Midbrain (tissue), 1 donor: ENCODE measurements around the gene CD7.

Experiments
- DNase-seq: peaks from one replicate; lab custom pipeline; 2025; lab: John Stamatoyannopoulos, UW

Gene CD7

DNA sequence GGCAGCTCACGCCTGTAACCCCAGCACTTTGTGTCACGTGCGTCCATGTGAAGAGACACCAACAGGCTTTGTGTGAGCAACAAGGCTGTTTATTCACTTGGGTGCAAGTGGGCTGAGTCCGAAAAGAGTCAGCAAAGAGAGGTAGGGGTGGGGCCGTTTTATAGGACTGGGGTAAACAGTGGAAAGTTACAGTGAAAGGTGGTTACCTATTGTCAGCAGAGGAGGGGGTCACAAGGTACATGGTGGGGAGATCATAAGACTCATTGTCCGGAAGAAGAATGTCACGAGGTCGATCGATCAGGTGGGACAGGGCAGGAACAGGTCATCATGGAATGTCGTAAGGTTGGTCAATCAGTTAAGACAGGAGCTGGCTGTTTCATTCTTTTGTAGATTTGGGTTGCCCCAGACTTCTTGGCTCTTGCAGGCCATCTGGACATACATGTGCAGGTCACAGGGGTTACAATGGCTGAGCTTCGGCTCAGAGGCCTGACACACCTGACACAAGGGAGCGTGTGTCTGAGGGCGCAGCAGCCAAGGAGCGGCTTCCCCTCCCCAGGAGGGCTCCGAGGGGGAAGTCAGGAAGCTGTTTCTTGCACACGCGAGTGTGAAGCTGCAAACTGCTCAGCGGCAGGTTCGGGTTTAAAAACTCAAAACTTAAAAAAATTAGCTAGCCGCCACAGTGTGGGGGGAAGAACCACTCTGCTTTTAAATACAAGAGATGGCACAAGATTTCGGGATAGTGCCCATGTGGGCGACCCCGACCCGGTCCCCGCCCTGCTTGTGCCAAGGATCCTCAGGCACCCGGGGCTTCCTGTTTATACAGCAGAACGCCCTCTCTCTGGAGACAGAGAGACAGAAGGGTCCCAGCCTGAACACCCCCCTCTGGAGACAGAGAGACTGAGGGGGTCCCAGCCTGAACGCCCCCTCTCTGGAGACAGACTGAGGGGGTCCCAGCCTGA is 29.2 kb upstream of the CD7 start:
- DNase-seq: no peak

GRCh38 chr17:82345151-82345976 is 28.0 kb upstream of the CD7 start:
- DNase-seq: no peak

GRCh38 chr17:82344175-82344907 is 26.9 kb upstream of the CD7 start:
- DNase-seq: no peak

- no peak for DNase-seq
Measured at GRCh38 chr17:82343560-82343959, 26.2 kb upstream of the CD7 start.

DNA sequence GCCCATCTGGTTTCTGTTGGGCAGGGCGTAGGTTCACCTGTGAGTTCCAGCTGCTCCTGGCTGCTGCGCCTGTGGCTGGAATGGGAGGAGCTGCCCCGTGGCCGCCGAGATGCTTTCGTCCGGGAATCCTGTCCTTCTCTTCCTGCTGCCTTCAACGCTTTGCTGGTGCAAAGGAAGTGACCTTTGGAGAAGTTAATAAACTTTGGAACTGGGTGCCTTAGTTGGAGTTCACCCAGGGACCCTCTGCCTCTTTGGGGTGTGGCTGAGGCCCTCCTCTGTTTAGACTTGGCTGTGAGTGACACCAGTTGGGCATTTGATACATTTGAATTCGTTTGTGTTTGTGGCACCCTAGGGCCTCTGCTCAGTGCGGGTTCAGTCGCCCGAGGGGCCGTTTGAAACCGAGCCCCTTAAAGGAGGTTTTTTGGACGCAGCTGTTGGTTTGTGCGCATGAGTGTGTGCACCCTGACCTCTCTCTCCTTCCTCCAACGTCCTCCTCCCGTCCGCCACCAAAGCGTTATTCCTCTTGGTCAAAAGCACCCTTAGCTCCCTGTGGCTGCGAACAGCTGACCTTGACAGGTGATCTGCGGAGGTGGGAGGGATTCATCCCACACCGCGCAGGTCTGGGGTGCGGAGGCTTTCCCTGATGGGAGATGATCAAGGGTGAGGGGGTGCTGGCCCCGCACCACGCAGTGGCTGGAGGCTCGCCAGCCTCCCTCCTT is 25.1 kb upstream of the CD7 start:
- DNase-seq: no peak

DNA sequence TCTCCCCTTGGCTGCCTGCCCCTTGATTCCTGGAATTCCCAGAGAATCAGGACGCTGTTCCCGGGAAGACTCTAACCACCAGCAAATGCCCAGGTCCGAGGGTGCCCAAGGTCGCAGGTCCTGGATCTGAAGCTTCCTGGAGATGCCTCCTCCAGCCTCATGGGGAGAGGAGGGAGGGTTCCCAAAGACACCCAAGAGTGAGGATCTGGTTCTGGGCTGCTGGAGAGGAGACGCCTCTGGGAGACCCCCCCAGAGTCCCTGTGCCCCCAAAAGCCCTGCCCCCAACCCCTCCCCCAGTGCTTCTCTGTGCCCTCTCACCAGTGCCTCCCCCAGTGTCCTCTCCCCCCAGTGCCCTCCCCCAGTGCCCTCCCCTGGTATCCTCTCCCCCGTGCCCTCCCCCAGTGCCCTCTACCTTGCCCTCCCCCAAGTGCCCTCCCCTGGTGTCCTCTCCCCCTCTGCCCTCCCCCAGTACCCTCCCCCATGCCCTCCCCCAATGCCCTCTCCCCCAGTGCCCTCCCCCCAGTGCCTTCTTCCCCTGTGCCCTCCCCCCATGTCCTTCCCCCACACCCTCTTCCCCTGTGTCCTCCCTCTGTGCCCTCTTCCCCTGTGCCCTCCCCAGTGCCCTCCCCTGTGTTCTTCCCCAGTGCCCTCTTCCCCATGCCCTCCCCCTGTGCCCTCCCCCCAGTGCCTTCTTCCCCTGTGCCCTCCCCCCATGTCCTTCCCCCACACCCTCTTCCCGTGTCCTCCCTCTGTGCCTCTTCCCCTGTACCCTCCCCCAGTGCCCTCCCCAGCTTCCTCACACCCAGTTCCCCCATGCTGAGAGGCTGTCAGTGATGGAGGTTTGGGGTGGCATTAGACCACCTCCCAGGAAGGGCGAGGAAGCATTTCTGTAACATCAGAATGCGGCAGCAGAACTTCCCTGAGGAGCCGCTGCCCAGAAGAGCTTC is 22.5 kb upstream of the CD7 start:
- no peak for DNase-seq

GRCh38 chr17:82338858-82339633 is 21.6 kb upstream of the CD7 start:
- DNase-seq: no peak

DNA sequence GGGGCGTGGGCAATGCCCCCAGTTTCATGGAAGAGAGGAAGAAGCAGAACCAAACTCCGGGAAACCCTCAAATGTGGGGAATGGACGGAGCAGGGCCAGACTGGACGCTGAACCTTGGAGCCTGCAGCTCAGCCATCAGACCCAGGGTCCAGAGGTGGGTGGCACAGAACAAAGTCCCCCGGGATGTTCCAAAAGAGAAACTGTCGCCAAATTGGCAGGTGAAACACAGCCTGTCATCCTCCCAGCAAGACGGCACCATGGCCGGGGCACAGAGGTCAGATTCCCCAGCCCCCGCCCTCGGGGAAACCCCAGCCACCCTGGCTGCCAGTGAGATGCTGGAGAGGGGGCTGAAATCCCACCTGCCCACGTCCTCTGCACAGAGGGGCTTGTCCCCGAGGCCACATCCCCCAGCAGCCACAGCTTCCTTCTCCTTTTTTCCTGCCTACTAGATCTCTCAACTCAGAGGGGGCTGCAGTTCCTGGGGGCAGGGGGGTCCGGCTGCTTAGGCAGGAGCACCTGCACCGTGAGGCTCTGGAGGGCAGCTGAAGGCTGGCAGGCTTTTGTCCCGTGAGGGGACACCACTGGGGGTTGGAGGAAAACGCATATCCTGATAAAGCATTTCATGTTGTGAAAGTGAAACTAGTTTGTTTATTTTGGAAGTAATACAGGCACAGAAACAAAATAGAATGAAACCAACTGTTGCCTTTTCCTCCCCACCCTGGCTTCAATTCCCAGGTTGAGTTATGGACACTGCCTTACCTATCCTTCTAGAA is 17.4 kb upstream of the CD7 start:
- no peak for DNase-seq

GRCh38 chr17:82334204-82334621 is 16.8 kb upstream of the CD7 start:
- DNase-seq: no peak

DNA sequence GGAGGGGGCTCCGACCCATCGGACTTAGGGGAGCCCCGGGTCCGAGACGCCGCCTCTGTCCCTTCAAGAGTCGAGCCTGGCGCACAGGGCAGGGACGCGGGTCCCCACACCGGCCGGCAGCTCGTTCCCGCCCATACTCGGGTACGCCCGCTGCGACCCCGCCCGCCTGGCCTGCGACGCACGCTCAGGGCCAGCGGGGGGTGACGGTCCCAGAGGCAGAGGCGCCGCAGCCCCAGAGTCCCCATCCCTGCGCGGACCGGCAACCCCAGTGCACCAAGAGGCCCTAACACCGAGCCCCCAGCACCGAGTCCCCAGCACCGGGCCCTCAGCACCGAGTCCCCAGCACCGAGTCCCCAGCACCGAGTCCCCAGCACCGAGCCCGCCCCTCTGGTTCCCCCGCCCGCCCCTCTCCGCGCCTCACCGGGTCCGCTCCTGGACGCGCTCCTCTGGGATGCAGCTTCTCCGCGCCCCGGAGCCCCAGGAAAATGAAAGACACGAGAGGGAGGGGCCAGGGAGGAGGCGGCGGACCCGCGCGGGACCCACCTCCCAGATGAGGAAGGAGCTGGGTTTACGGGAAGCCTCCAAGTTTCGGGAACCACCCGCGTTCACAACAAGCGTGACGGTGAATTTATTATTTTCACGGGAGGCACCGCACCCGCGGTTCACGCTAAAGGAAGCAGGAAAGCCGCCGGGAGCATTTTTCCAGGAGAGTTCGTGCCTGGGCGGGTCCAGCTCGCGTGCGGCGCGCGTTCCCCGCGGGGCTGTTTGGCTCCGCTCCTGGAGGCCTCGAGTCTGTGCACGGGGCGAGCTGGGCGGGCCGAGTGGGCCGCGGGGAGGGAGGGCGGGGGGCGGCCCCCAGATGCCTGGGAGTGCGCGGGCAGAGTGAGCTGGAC is 16.1 kb upstream of the CD7 start, which contains the start of gene SECTM1:
TSS of gene SECTM1 (minus strand) at position 488 of the 893 bp plus-strand sequence. CDS start 6,526 bp downstream, outside the sequence.
- DNase-seq: no peak

DNA sequence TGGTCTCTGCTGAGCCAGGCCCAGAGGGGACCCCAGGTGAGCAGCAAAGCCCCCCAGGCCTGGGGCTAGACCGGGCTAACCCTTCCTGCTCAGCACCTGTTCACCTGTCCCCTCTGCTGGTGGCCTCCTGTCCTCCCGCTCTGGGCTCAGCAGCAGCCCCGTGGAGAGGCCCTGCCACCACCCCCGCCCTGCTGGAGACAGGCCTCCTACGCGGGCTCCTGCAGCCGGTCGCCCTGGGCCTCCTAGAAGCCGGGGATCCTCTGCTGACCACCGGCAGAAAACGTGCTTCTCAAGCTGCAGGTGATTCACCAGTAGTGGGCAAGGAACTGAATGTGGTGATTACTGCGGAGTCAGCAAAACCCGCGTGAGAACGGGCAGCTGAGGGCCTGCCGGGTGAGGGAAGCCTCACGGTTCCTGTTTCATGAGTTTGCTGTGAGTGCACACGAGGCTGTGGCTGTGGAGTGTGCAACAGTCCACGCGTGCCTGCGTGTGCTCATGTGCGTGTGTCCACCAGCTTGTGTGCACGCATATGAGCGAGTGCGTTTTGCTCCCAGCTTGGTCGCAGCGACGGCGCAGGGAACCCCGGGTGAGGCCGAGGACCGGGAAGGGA is 15.4 kb upstream of the CD7 start:
- peak; percentile 10 for DNase-seq

DNA sequence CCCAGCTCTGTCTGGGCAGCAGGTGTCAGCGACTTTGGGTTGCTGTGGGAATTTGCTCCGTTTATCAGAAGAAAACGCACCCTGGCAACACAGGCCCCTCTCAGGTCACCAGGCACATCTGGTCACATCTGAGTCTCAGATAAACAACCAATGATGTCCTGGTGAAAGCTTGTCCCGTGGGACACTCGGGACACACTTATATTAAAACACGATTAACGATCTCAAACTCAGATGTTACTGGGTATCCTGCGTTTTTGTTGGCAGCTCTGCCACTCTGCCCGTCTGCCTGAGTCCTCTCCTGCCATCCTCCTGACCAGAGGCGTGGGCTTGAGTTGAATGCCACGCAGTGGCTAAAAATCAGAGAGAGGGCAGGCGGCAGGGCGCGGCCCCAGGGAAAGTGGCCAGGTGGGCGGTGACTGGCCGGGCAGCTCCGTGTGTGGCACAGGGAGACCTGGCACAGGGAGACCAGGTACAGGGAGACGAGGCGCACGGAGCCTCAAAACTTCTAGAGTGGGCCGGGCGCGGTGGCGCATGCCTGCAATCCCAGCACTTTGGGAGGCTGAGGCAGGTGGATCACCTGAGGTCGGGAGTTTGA is 14.0 kb upstream of the CD7 start:
- DNase-seq: no peak

DNA sequence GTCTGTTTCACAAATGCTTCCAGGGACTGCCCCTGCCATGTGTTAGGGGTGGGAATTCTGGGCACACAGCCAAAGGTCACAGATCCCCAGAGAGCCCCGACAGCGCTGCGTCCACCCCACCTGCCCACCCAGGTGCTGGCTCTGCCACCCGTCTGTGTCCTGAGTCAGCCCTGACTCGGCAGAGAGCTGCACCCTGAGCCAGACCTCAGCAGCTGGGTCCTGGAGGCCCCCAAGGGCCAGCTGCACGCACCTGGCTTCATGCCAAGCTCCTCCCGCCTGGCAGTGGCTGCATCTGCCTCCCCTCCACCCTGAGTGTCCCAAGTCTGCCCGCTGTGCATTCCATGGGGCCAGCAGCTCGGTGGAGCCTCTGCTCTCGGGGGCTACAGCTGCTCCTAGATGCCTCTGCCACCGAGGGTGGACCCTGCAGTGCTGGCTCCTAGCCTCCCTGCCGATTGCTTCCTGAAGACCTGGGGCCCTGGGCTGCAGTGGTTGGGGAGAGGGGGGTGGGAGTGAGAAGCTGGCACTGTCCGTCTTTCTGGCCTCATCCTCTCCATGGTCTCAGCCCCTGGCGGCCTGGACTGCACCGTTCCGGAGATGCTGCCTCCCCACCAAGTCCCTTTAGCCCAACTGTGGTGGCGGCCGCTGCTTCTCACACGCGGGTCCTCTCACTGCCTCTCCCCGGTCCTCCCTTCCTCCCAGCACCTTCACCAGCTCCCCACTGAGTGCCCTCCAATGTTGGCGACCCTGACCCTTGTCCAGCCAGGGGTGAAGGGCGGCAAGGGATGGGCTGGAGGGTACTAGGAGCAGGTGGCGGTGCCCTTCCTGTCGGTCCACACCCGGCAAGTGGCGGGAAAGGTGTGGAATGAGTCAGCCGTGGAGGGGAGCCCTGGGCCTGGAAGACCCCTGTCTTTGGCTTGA is 13.2 kb upstream of the CD7 start:
- DNase-seq: no peak

DNA sequence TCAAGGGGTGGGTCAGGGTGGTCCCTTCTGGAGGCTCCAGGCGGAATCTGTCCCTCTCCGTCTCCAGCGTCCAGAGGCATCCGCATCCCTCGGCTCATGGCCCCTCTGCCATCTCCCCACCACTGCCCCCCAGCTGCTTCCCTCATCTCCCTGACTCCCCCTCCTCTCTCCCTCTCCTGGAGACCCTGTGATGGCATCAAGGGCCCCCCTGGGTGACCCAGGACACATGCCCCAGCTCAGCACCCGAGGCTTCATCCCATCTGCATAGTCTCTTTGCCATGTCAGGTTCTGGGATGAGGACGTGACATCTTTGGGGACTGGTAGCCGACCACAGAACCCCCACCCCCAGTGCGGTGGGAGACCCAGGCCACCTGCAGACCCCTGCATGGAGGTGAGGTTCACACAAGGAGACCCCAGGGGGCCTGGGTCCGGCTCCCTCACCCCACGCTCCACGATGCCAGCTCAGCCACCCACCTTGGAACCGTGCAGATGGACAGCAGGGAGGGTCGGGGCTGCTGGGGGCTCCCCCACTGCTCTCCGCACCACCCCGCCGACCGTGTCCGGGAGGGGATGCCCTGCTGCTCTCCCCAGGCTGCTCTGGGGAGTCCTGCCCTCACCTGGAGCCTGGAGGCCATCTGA is 12.4 kb upstream of the CD7 start:
- DNase-seq: no peak

GRCh38 chr17:82328994-82329507 is 11.6 kb upstream of the CD7 start:
- DNase-seq: no peak
